H9 (cell line): ENCODE measurements around the gene EPB41L4B. TPM values are rescaled to one million over a fixed set of nuclear protein-coding genes. Genes with fewer than 3 reads are reported as not detected.
"Not testable (repeated sequence)": the region's sequence is repeated elsewhere in the genome, so short reads cannot be mapped to it uniquely, and the experiment has no call there.

Source experiments
- DNase-seq: peaks from one replicate; pipeline ENCODE4 v3.0.0-alpha.2; 2017
- H2AFZ ChIP-seq: one replicate; pipeline ENCODE4 v1.6.1; 2013; ENCODE audit warnings: mild to moderate bottlenecking, low read length, control low read depth, moderate library complexity
- H2AK5ac ChIP-seq: 2 replicates; pipeline ENCODE4 v1.6.1; 2013; ENCODE audit warnings: low read length, control low read depth, mixed read lengths; ENCODE audit not compliant: insufficient read length
- H2BK120ac ChIP-seq: one replicate; pipeline ENCODE4 v1.6.1; 2013; ENCODE audit warnings: low read depth, mild to moderate bottlenecking, low read length, control low read depth, inconsistent platforms; ENCODE audit not compliant: poor library complexity, severe bottlenecking
- H2BK12ac ChIP-seq: 2 replicates; pipeline ENCODE4 v1.6.1; 2013; ENCODE audit warnings: low read length, control low read depth, mixed read lengths, low read depth; ENCODE audit not compliant: insufficient read length
- H2BK15ac ChIP-seq: 2 replicates; pipeline ENCODE4 v1.6.1; 2013; ENCODE audit warnings: low read depth, low read length, control low read depth
- H2BK20ac ChIP-seq: one replicate; pipeline ENCODE4 v1.6.1; 2013; ENCODE audit warnings: low read depth, mild to moderate bottlenecking, low read length, control low read depth, inconsistent platforms; ENCODE audit not compliant: poor library complexity, severe bottlenecking
- H2BK5ac ChIP-seq: 2 replicates; pipeline ENCODE4 v1.6.1; 2013; ENCODE audit warnings: low read length, control low read depth, mixed read lengths; ENCODE audit not compliant: insufficient read length
- H3K14ac ChIP-seq: 2 replicates; pipeline ENCODE4 v1.6.1; 2013; ENCODE audit warnings: low read length, control low read depth; ENCODE audit not compliant: insufficient read depth
- H3K18ac ChIP-seq: 2 replicates; pipeline ENCODE4 v1.6.1; 2013; ENCODE audit warnings: low read depth, mild to moderate bottlenecking, mixed read lengths, low read length, control low read depth; ENCODE audit not compliant: insufficient read length
- H3K23ac ChIP-seq: 2 replicates; pipeline ENCODE4 v1.6.1; 2013; ENCODE audit warnings: low read length, control low read depth, mixed read lengths, low read depth; ENCODE audit not compliant: insufficient read length
- H3K23me2 ChIP-seq: 2 replicates; pipeline ENCODE4 v1.6.1; 2013; ENCODE audit warnings: low read depth, mild to moderate bottlenecking, mixed read lengths, low read length, control low read depth; ENCODE audit not compliant: insufficient read length, poor library complexity, severe bottlenecking
- H3K27ac ChIP-seq: 2 replicates; pipeline ENCODE4 v1.5.1; 2013; ENCODE audit warnings: low read length, control low read depth, mixed read lengths, low read depth; ENCODE audit not compliant: insufficient read length
- H3K27me3 ChIP-seq: 2 replicates; pipeline ENCODE4 v1.6.1; 2013; ENCODE audit warnings: low read length, control low read depth, inconsistent platforms; ENCODE audit not compliant: insufficient read depth
- H3K4ac ChIP-seq: 2 replicates; pipeline ENCODE4 v1.6.1; 2013; ENCODE audit warnings: low read depth, mild to moderate bottlenecking, control low read depth, inconsistent platforms, low read length, moderate library complexity
- H3K4me1 ChIP-seq: 2 replicates; pipeline ENCODE4 v1.6.1; 2013; ENCODE audit warnings: low read length, control low read depth, inconsistent platforms; ENCODE audit not compliant: insufficient read depth
- H3K4me2 ChIP-seq: 2 replicates; pipeline ENCODE4 v1.6.1; 2013; ENCODE audit warnings: low read length, control low read depth, mixed read lengths; ENCODE audit not compliant: insufficient read length, insufficient read depth
- H3K56ac ChIP-seq: 2 replicates; pipeline ENCODE4 v1.6.1; 2013; ENCODE audit warnings: low read depth, mild to moderate bottlenecking, mixed read lengths, low read length, control low read depth; ENCODE audit not compliant: insufficient read length
- H3K79me1 ChIP-seq: 2 replicates; pipeline ENCODE4 v1.6.1; 2013; ENCODE audit warnings: low read depth, mild to moderate bottlenecking, moderate library complexity, low read length, control low read depth, inconsistent platforms; ENCODE audit not compliant: insufficient read depth, poor library complexity, severe bottlenecking
- H3K79me2 ChIP-seq: 2 replicates; pipeline ENCODE4 v1.6.1; 2013; ENCODE audit warnings: low read length, control low read depth, inconsistent platforms; ENCODE audit not compliant: insufficient read depth
- H3K9ac ChIP-seq: 2 replicates; pipeline ENCODE4 v1.6.1; 2013; ENCODE audit warnings: low read length, control low read depth, mixed read lengths; ENCODE audit not compliant: insufficient read length; ENCODE audit errors: extremely low read depth
- H3K9me3 ChIP-seq: one replicate; pipeline ENCODE4 v1.6.1; 2013; ENCODE audit warnings: low read depth, low read length, inconsistent platforms; ENCODE audit not compliant: control insufficient read depth
- H3T11ph ChIP-seq: one replicate; pipeline ENCODE4 v1.6.1; 2013; ENCODE audit warnings: mild to moderate bottlenecking, low read length, control low read depth, inconsistent platforms
- H4K20me1 ChIP-seq: one replicate; pipeline ENCODE4 v1.6.1; 2013; ENCODE audit not compliant: control insufficient read depth, insufficient read length, insufficient read depth
- H4K5ac ChIP-seq: 2 replicates; pipeline ENCODE4 v1.6.1; 2013; ENCODE audit warnings: low read depth, mild to moderate bottlenecking, mixed read lengths, low read length, control low read depth; ENCODE audit not compliant: insufficient read length
- H4K8ac ChIP-seq: replicated peaks from 2 replicates; pipeline ENCODE4 v1.6.1; 2013; ENCODE audit warnings: low read length, control low read depth, mixed read lengths, low read depth; ENCODE audit not compliant: insufficient read length
- H4K91ac ChIP-seq: 2 replicates; pipeline ENCODE4 v1.6.1; 2013; ENCODE audit warnings: low read depth, mild to moderate bottlenecking, moderate library complexity, mixed read lengths, low read length, control low read depth; ENCODE audit not compliant: insufficient read length
- H3K27ac Mint-ChIP-seq, 3 experiments: 2 replicates in 2 of 3; 3 replicates in 1 of 3; pipeline ENCODE4 v1.8.0; 2020 to 2021; ENCODE audit warnings: mixed read lengths in 3 of 3, mild to moderate bottlenecking in 1 of 3, moderate library complexity in 1 of 3
- H3K27me3 Mint-ChIP-seq: 2 replicates; pipeline ENCODE4 v1.8.0; 2021; ENCODE audit warnings: low read depth, mild to moderate bottlenecking, moderate library complexity, mixed read lengths
- H3K36me3 Mint-ChIP-seq, 3 experiments: 2 replicates in 2 of 3; 3 replicates in 1 of 3; pipeline ENCODE4 v1.8.0; 2020 to 2021; ENCODE audit warnings: low read depth in 3 of 3, mixed read lengths in 3 of 3; ENCODE audit not compliant: insufficient read depth in 1 of 3
- H3K4me1 Mint-ChIP-seq, 2 experiments: 2 replicates each; pipeline ENCODE4 v1.8.0; 2020; ENCODE audit warnings: mixed read lengths in 2 of 2
- H3K4me3 Mint-ChIP-seq, 2 experiments: 2 replicates in 1 of 2; 3 replicates in 1 of 2; pipeline ENCODE4 v1.8.0; 2020 to 2021; ENCODE audit warnings: mild to moderate bottlenecking in 2 of 2, mixed read lengths in 2 of 2, moderate library complexity in 1 of 2
- H3K9me3 Mint-ChIP-seq, 2 experiments: 2 replicates in 1 of 2; 3 replicates in 1 of 2; pipeline ENCODE4 v1.8.0; 2020; ENCODE audit warnings: mild to moderate bottlenecking in 2 of 2, mixed read lengths in 2 of 2, moderate library complexity in 1 of 2
- WGBS: extraction: QIAGEN DNeasy Blood & Tissue Kit; methylation state at CpG from one replicate; pipeline ENCODE4 v1.1.7; 2013; ENCODE audit warnings: missing lambda C conversion rate, low lambda C conversion rate, mixed read lengths; ENCODE audit not compliant: insufficient read length; ENCODE audit errors: extremely low coverage; 5-methylcytosine and 5-hydroxymethylcytosine counted together
- total RNA-seq: library from RNA; stranded (reverse); gene quantifications from 2 replicates; pipeline ENCODE4 v1.2.1, GENCODE V29; 2021
- TF ChIP-seq, protein P1 (sequence below): fragments of 200-600 bp; sonication (generic); conservative IDR thresholded peaks from 3 replicates; pipeline ENCODE4 v1.8.0; 2021; ENCODE audit warnings: antibody characterized with exemption, mild to moderate bottlenecking

EPB41L4B gene
- total RNA-seq, 1 experiment from 2014 or later: 18.9 TPM

DNA sequence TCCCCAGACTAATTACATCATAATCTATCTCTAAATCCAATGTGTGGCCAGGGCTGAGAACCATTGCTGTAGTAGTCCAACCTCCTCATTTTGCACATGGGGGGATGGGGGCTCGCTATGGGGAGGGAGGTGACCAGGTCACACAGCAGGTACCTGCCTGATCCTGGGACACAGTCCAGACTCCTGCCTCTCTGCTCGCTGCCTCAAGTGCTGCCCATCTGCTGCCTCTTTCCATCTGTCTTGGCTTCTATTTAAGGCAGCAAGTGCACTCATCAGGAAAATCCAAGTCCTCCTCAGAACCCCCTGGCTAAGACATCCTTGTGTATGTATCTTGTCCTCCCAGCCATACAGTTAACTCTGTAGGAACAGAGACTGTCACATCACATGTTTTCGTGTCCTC, 96.1 kb downstream of the EPB41L4B start:
- Histone ChIP-seq H3K4me2 (no peak overlapping the region), H3K9ac (no peak overlapping the region), H3K56ac (no peak overlapping the region), H3T11ph (no peak overlapping the region), H2BK15ac (no peak overlapping the region), H3K23me2 (no peaks in the 10 kb centered on the region), H3K27me3 (no peaks in the 10 kb centered on the region), H2BK5ac (no peak overlapping the region), H3K4ac (no peak overlapping the region), H3K4me1 (no peaks in the 10 kb centered on the region), H3K14ac (no peak overlapping the region), H3K9me3 (no peaks in the 10 kb centered on the region), H4K20me1 (no peaks in the 10 kb centered on the region), H4K8ac (no peak overlapping the region), H4K91ac (no peak overlapping the region), H3K79me1 (no peaks in the 10 kb centered on the region), H2AFZ (no peak overlapping the region), H2BK120ac (no peak overlapping the region), H3K79me2 (no peaks in the 10 kb centered on the region), H2BK12ac (no peak overlapping the region), H3K18ac (no peak overlapping the region), H3K27ac (no peak overlapping the region), H2BK20ac (no peak overlapping the region), H2AK5ac (no peak overlapping the region), H3K23ac (no peak overlapping the region), H4K5ac (no peak overlapping the region)
- H3K36me3 Mint-ChIP-seq: no peaks in the 10 kb centered on the region
- no CpG with 5 or more reads among the region's 3 CpGs for WGBS
- no peaks in the 10 kb centered on the region; a peak in 1 of 5 replicates for H3K9me3 Mint-ChIP-seq
- H3K27ac Mint-ChIP-seq: no peak overlapping the region
- H3K4me3 Mint-ChIP-seq: no peak overlapping the region
- no peaks in the 10 kb centered on the region for H3K4me1 Mint-ChIP-seq
- peaks cover 4% of the 10 kb centered on the region for H3K27me3 Mint-ChIP-seq
- TF ChIP-seq, protein P1, sequence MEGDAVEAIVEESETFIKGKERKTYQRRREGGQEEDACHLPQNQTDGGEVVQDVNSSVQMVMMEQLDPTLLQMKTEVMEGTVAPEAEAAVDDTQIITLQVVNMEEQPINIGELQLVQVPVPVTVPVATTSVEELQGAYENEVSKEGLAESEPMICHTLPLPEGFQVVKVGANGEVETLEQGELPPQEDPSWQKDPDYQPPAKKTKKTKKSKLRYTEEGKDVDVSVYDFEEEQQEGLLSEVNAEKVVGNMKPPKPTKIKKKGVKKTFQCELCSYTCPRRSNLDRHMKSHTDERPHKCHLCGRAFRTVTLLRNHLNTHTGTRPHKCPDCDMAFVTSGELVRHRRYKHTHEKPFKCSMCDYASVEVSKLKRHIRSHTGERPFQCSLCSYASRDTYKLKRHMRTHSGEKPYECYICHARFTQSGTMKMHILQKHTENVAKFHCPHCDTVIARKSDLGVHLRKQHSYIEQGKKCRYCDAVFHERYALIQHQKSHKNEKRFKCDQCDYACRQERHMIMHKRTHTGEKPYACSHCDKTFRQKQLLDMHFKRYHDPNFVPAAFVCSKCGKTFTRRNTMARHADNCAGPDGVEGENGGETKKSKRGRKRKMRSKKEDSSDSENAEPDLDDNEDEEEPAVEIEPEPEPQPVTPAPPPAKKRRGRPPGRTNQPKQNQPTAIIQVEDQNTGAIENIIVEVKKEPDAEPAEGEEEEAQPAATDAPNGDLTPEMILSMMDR: no peak
- no peak for DNase-seq

DNA sequence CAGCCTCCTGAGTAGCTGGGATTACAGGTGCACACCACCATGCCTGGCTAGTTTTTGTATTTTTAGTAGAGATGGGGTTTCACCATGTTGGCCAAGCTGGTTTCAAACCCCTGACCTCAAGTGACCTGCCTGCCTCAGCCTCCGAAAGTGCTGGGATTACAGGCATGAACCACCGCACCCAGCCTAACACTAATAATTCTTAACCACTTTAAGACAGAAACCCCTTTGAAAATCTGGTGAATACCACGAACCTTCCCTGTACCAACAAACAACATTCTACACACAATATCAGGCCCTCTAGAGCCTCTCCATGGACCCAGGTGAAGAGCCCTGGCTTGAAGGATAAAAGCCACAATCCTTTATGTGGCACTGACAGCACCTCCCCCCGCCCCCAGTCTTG, 102.6 kb downstream of the EPB41L4B start:
- H2BK120ac ChIP-seq, H4K5ac ChIP-seq, H3K9me3 Mint-ChIP-seq, H3K79me1 ChIP-seq, H3K79me2 ChIP-seq, H2AFZ ChIP-seq, H3K4me3 Mint-ChIP-seq, H3K27ac Mint-ChIP-seq, H3K27ac ChIP-seq, H3K56ac ChIP-seq, H3K36me3 Mint-ChIP-seq, H3K4me2 ChIP-seq, H3K4ac ChIP-seq, H3K4me1 ChIP-seq, H2AK5ac ChIP-seq, H4K20me1 ChIP-seq, H3K27me3 Mint-ChIP-seq, H3K27me3 ChIP-seq, H3K4me1 Mint-ChIP-seq, H3K9me3 ChIP-seq, H3K18ac ChIP-seq, H2BK12ac ChIP-seq, H3T11ph ChIP-seq, H2BK20ac ChIP-seq, H4K8ac ChIP-seq, H3K14ac ChIP-seq, DNase-seq, H3K23me2 ChIP-seq, H4K91ac ChIP-seq, H3K9ac ChIP-seq, H2BK15ac ChIP-seq, H3K23ac ChIP-seq, H2BK5ac ChIP-seq: not testable (repeated sequence)
- no CpG with 5 or more reads among the region's 4 CpGs for WGBS
